ENCODE data around the gene TMEM139.

Gene TMEM139

GRCh38 chr7:143329471-143330170 lies 44.9 kb downstream of the TMEM139 start:
- DNase-seq = no peak

- DNase-seq = no peak
Measured at GRCh38 chr7:143331179-143331801, 46.5 kb downstream of the TMEM139 start.

- no peak for DNase-seq
Measured at GRCh38 chr7:143334244-143334643, 49.5 kb downstream of the TMEM139 start.

- DNase-seq = no peak
Measured at GRCh38 chr7:143337216-143337615, 52.5 kb downstream of the TMEM139 start.
